Activated T-cell treated with anti-CD3 and anti-CD28 coated beads for 4 hours (primary cell): ENCODE results near the gene SLC35D2.
"Not testable (repeated sequence)": the region's sequence is repeated elsewhere in the genome, so short reads cannot be mapped to it uniquely, and the experiment has no call there.

Experiments
- DNase-seq: peaks from one replicate; pipeline ENCODE4 v3.0.0-alpha.2; 2020

The SLC35D2 gene

GRCh38 chr9:96399325-96399633 is 15.8 kb upstream of the SLC35D2 start:
- no peak for DNase-seq

- no peak for DNase-seq
These were observed 15.2 kb upstream of the SLC35D2 start for GRCh38 chr9:96398582-96399324.

GRCh38 chr9:96395964-96396363 is 12.5 kb upstream of the SLC35D2 start:
- no peak for DNase-seq

GRCh38 chr9:96394832-96395496 is 11.5 kb upstream of the SLC35D2 start:
- no peak for DNase-seq

- no peak for DNase-seq
These were observed 8.8 kb upstream of the SLC35D2 start for GRCh38 chr9:96392263-96392662.

GRCh38 chr9:96391021-96391765 is 7.7 kb upstream of the SLC35D2 start:
- no peak for DNase-seq

GRCh38 chr9:96388144-96388543 is 4.6 kb upstream of the SLC35D2 start:
- no peak for DNase-seq

GRCh38 chr9:96386157-96386556 is 2.6 kb upstream of the SLC35D2 start:
- DNase-seq = no peak

GRCh38 chr9:96382839-96383164 is 709 bp downstream of the SLC35D2 start:
- no peak for DNase-seq

GRCh38 chr9:96382175-96382574 is 1.3 kb downstream of the SLC35D2 start:
- DNase-seq = no peak

- DNase-seq = no peak
These were observed 1.8 kb downstream of the SLC35D2 start for GRCh38 chr9:96381696-96382095.

- DNase-seq = no peak
These were observed 2.4 kb downstream of the SLC35D2 start for GRCh38 chr9:96381125-96381524.

- DNase-seq = no peak
These were observed 4.0 kb downstream of the SLC35D2 start for GRCh38 chr9:96379461-96379860.

- no peak for DNase-seq
These were observed 5.3 kb downstream of the SLC35D2 start for GRCh38 chr9:96378187-96378586.

GRCh38 chr9:96376891-96377874 is 6.3 kb downstream of the SLC35D2 start:
- no peak for DNase-seq

GRCh38 chr9:96375507-96375906 is 8.0 kb downstream of the SLC35D2 start:
- DNase-seq = not testable (repeated sequence)

GRCh38 chr9:96367943-96368342 is 15.6 kb downstream of the SLC35D2 start:
- DNase-seq = no peak

- no peak for DNase-seq
These were observed 20.1 kb downstream of the SLC35D2 start for GRCh38 chr9:96363175-96363967.

- DNase-seq = not testable (repeated sequence)
These were observed 21.4 kb downstream of the SLC35D2 start for GRCh38 chr9:96362119-96362518.

- DNase-seq = no peak
These were observed 21.8 kb downstream of the SLC35D2 start for GRCh38 chr9:96361668-96362067.

GRCh38 chr9:96360976-96361375 is 22.5 kb downstream of the SLC35D2 start:
- DNase-seq = no peak

- DNase-seq = not testable (repeated sequence)
These were observed 23.0 kb downstream of the SLC35D2 start for GRCh38 chr9:96360523-96360922.
